GM10248 (cell line): Measurements from ENCODE around the gene CD24.
"Not testable (repeated sequence)": the region's sequence is repeated elsewhere in the genome, so short reads cannot be mapped to it uniquely, and the experiment has no call there.

Experiments used
- CTCF ChIA-PET: fragments of 300-600 bp; sonication (Branson Sonifier 250); formaldehyde crosslinking; extraction: SDS; loops from one replicate; lab custom pipeline; 2021; ENCODE audit warnings: antibody characterized with exemption; lab: Yijun Ruan, JAX
- POLR2A ChIA-PET: fragments of 350-650 bp; sonication (Branson Sonifier 250); formaldehyde crosslinking; extraction: SDS; loops from one replicate; lab custom pipeline; 2020; ENCODE audit warnings: antibody characterized with exemption; lab: Yijun Ruan, JAX
- DNase-seq: peaks from one replicate; pipeline ENCODE4 v3.0.0; 2012; ENCODE audit errors: extremely low spot score
- CTCF ChIP-seq: IDR thresholded peaks from 2 replicates; pipeline ENCODE4 v1.5.1; 2012; ENCODE audit warnings: mild to moderate bottlenecking, low read depth; ENCODE audit errors: extremely low read depth, missing control alignments, control extremely low read depth

The CD24 gene

GRCh38 chr6:106972500-106972899 lies 2.0 kb downstream of the CD24 start:
- CTCF ChIA-PET, result no interaction called here
- DNase-seq, result no peak
- POLR2A ChIA-PET, result no interaction called here
- no peak for TF ChIP-seq CTCF

- DNase-seq, CTCF ChIA-PET, POLR2A ChIA-PET: not testable (repeated sequence)
Measured at GRCh38 chr6:106970769-106971168, 3.8 kb downstream of the CD24 start.

GRCh38 chr6:106967936-106968555 lies 6.5 kb downstream of the CD24 start:
- CTCF ChIA-PET, result interaction anchor here (1.1 to 1.5 kb wide), 2 partner anchors 11 to 30 kb away, joined by 3 to 9 read pairs; no protein-coding TSS in a partner anchor
- no peak for DNase-seq
- POLR2A ChIA-PET, result no interaction called here
- TF ChIP-seq CTCF, result no peak

GRCh38 chr6:106966671-106967640 lies 7.6 kb downstream of the CD24 start:
- CTCF ChIA-PET, result interaction anchor here (1.1 kb wide), 2 partner anchors 12 to 31 kb away, joined by 3 read pairs; no protein-coding TSS in a partner anchor
- POLR2A ChIA-PET, result no interaction called here

GRCh38 chr6:106966229-106966628 lies 8.3 kb downstream of the CD24 start:
- ChIA-PET CTCF (interaction anchor here (1.1 kb wide), 1 partner anchor 13 kb away, joined by 3 read pairs; no protein-coding TSS in a partner anchor), POLR2A (no interaction called here)
- TF ChIP-seq CTCF, result no peak
- no peak for DNase-seq

More at GRCh38 chr6:106966671-106967640, 7.6 kb downstream of the CD24 start:
- TF ChIP-seq CTCF, result no peak
- DNase-seq, result no peak

- ChIA-PET POLR2A (no interaction called here), CTCF (no interaction called here)
- DNase-seq, result no peak
- no peak for TF ChIP-seq CTCF
Measured at GRCh38 chr6:106964954-106965353, 9.6 kb downstream of the CD24 start.
